GM12878 (cell line): ENCODE measurements around the gene IPO8. TPM values are rescaled to one million over a fixed set of nuclear protein-coding genes. Genes with fewer than 3 reads are reported as not detected.

ENCODE experiments used
- ATAC-seq: fragments of 200-7000 bp; cut with Tn5 transposase; 3 replicates; pipeline ENCODE4 v1.9.1; 2020; ENCODE audit warnings: mild to moderate bottlenecking, moderate library complexity
- BruUV-seq: library from RNA; stranded (reverse); fragments of 400-500 nt; replicated peaks from 2 replicates; lab custom pipeline; 2021; lab: Mats Ljungman, UMichigan
- CTCF ChIA-PET: fragments of 300-600 bp; sonication (Branson Sonifier 250); formaldehyde crosslinking; extraction: SDS; loops from one replicate; lab custom pipeline; 2021; ENCODE audit warnings: inconsistent platforms; lab: Yijun Ruan, JAX
- POLR2A ChIA-PET: fragments of 350-600 bp; formaldehyde crosslinking; extraction: SDS; loops from one replicate; lab custom pipeline; 2021; ENCODE audit warnings: inconsistent platforms; lab: Charles Lee
- RAD21 ChIA-PET: fragments of 300-600 bp; sonication (Branson Sonifier 250); formaldehyde crosslinking; loops from one replicate; lab custom pipeline; 2023; ENCODE audit warnings: antibody characterized with exemption; ENCODE audit not compliant: unreplicated experiment; lab: Charles Lee
- SMC1A ChIA-PET: fragments of 300-600 bp; sonication (Branson Sonifier 250); formaldehyde crosslinking; loops from one replicate; lab custom pipeline; 2023; ENCODE audit not compliant: unreplicated experiment, uncharacterized antibody; lab: Charles Lee
- DNase-seq: peaks from one replicate; pipeline ENCODE4 v3.0.0-alpha.2; 2011; ENCODE audit warnings: low read depth, low spot score
- FAIRE-seq: peaks from 3 replicates; lab custom pipeline; 2011; peaks lifted over from hg19 to GRCh38; lab: Jason Lieb, UNC
- H2AFZ ChIP-seq: 2 replicates; pipeline ENCODE4 v1.6.0; 2011; ENCODE audit warnings: low read depth, low read length, control low read depth; ENCODE audit not compliant: control insufficient read depth
- H3K27ac ChIP-seq: 2 replicates; pipeline ENCODE4 v1.5.1; 2011; ENCODE audit warnings: control low read depth; ENCODE audit not compliant: control insufficient read depth, insufficient read depth
- H3K27me3 ChIP-seq, 2 experiments: replicated peaks in 1 of 2; 2 replicates each; pipeline versions ENCODE4 v1.6.0 to v1.6.1; 2011; ENCODE audit warnings: low read length in 1 of 2; ENCODE audit not compliant: control insufficient read depth in 2 of 2, insufficient read depth in 2 of 2
- H3K36me3 ChIP-seq, 2 experiments: 2 replicates each; pipeline ENCODE4 v1.5.1; 2011; ENCODE audit warnings: low read length in 1 of 2; ENCODE audit not compliant: control insufficient read depth in 2 of 2, insufficient read depth in 2 of 2
- H3K4me1 ChIP-seq: 2 replicates; pipeline ENCODE4 v1.6.1; 2011; ENCODE audit warnings: mild to moderate bottlenecking, low read length, moderate library complexity, mixed read lengths; ENCODE audit not compliant: control insufficient read depth, insufficient read depth
- H3K4me2 ChIP-seq: 2 replicates; pipeline ENCODE4 v1.6.0; 2011; ENCODE audit warnings: control low read depth; ENCODE audit not compliant: control insufficient read depth, insufficient read depth
- H3K4me3 ChIP-seq: fragments of 200-600 bp; sonication (generic); 2 replicates; pipeline ENCODE4 v1.5.1; 2016
- H3K79me2 ChIP-seq: 2 replicates; pipeline ENCODE4 v1.6.0; 2011; ENCODE audit warnings: low read length; ENCODE audit not compliant: control insufficient read depth, insufficient read depth
- H3K9ac ChIP-seq: 2 replicates; pipeline ENCODE4 v1.8.0; 2011; ENCODE audit warnings: low read length, control low read depth, mixed read lengths; ENCODE audit not compliant: control insufficient read depth, insufficient read depth
- H3K9me3 ChIP-seq: replicated peaks from 3 replicates; pipeline ENCODE4 v1.5.1; 2011; ENCODE audit warnings: mild to moderate bottlenecking, low read length; ENCODE audit not compliant: control insufficient read depth, insufficient read depth
- H4K20me1 ChIP-seq: 2 replicates; pipeline ENCODE4 v1.6.0; 2011; ENCODE audit not compliant: control insufficient read depth, insufficient read depth
- ASH2L ChIP-seq: fragments of 300-600, 200-600 bp; sonication (generic); IDR thresholded peaks from 2 replicates; pipeline ENCODE4 v1.6.1; 2017; ENCODE audit warnings: low read depth, mild to moderate bottlenecking, borderline replicate concordance
- CHD4 ChIP-seq: fragments of 200-600 bp; sonication (generic); IDR thresholded peaks from 2 replicates; pipeline ENCODE4 v1.6.1; 2016; ENCODE audit warnings: mild to moderate bottlenecking
- FOXM1 ChIP-seq: IDR thresholded peaks from 2 replicates; pipeline ENCODE4 v1.6.1; 2012; ENCODE audit warnings: low read depth, mild to moderate bottlenecking, inconsistent platforms, low read length, moderate library complexity
- JUNB ChIP-seq: IDR thresholded peaks from 2 replicates; pipeline ENCODE4 v1.6.1; 2016; ENCODE audit warnings: antibody characterized with exemption, mild to moderate bottlenecking
- NFXL1 ChIP-seq: fragments of 450-650 bp; IDR thresholded peaks from 2 replicates; pipeline ENCODE4 v1.6.1; 2017; ENCODE audit warnings: antibody characterized with exemption, mild to moderate bottlenecking, borderline replicate concordance
- NFYA ChIP-seq: IDR thresholded peaks from 2 replicates; pipeline ENCODE4 v1.6.1; 2011; ENCODE audit warnings: low read depth, mild to moderate bottlenecking, low read length, improper control_type of control experiment, borderline replicate concordance
- PML ChIP-seq: IDR thresholded peaks from 2 replicates; pipeline ENCODE4 v1.6.1; 2012; ENCODE audit warnings: low read length, inconsistent platforms
- RBBP5 ChIP-seq: fragments of 200-600 bp; sonication (generic); conservative IDR thresholded peaks from 2 replicates; pipeline ENCODE4 v1.6.1; 2016
- RFX5 ChIP-seq: IDR thresholded peaks from 2 replicates; pipeline ENCODE4 v1.6.1; 2011; ENCODE audit warnings: low read depth, low read length, improper control_type of control experiment
- SP1 ChIP-seq: IDR thresholded peaks from one replicate; pipeline ENCODE4 v1.6.1; 2011; ENCODE audit warnings: low read depth, low read length
- ZNF24 ChIP-seq: fragments of 450-650 bp; IDR thresholded peaks from 2 replicates; pipeline ENCODE4 v1.6.1; 2017; ENCODE audit warnings: antibody characterized with exemption, mild to moderate bottlenecking
- in situ Hi-C: fragments of 300-500 bp; cut with MboI; formaldehyde crosslinking; loops from 9 replicates; pipeline ENCODE4 v1.14.3; 2018; ENCODE audit warnings: mixed read lengths
- intact Hi-C: fragments of 100-400 bp; cut with micrococcal nuclease; formaldehyde crosslinking; loops from one replicate; pipeline ENCODE4 v1.14.2; 2022; ENCODE audit not compliant: unreplicated experiment
- polyA plus RNA-seq, 11 experiments: library from polyadenylated mRNA; depleted of rRNA in 4 of 11; unstranded in 6 of 11; stranded (reverse) in 5 of 11; fragments of >200 nt; fragmentation: Nextera tagmentation in 4 of 11; fragmentation: Illumina TruSeq in 1 of 11; extraction: Ambion mirVana in 4 of 11; extraction: Trizol in 1 of 11; gene quantifications; 1 replicate in 1 of 11; 2 replicates in 10 of 11; pipeline versions ENCODE4 v1.2.1 to v1.2.3, GENCODE V29; 2011 to 2016; ENCODE audit warnings: inconsistent platforms in 2 of 11, missing spikeins in 2 of 11, low read depth in 1 of 11
- total RNA-seq, 4 experiments: library from RNA; depleted of rRNA in 3 of 4; stranded (reverse); fragments of >200 nt in 3 of 4; fragmentation: Illumina TruSeq in 1 of 4; extraction: Trizol in 1 of 4; gene quantifications; 2 replicates each; pipeline versions ENCODE4 v1.2.1 to v1.2.3, GENCODE V29; 2013 to 2021
- TF ChIP-seq, protein P1 (sequence below): fragments of 450-650 bp; IDR thresholded peaks from 2 replicates; pipeline ENCODE4 v1.6.1; 2018; ENCODE audit warnings: mild to moderate bottlenecking, low read depth, moderate library complexity; ENCODE audit not compliant: partially characterized antibody

The IPO8 gene
- total and polyA plus RNA-seq, 10 of the 15 experiments (the other 5 are each of a cell fraction or from before 2014, with no cell fraction given), result 6.9 to 38.5 (median 15.1) TPM

GRCh38 chr12:30614031-30614430 lies 81.6 kb downstream of the IPO8 start:
- in situ Hi-C loops, result no loop called here
- intact Hi-C loops, result no loop called here
- H3K27ac ChIP-seq, result no peak overlapping the region
- RAD21 ChIA-PET, result no interaction called here
- no peak overlapping the region for H3K4me3 ChIP-seq
- no peak for ATAC-seq
- POLR2A ChIA-PET, result no interaction called here
- H3K9ac ChIP-seq, result no peak overlapping the region
- SMC1A ChIA-PET, result interaction anchor here (0.6 kb wide), 1 partner anchor 125 kb away, joined by 3 read pairs; no protein-coding TSS in a partner anchor
- no peak overlapping the region for H3K4me2 ChIP-seq
- no peak for FAIRE-seq
- H3K79me2 ChIP-seq, result no peaks in the 10 kb centered on the region
- H2AFZ ChIP-seq, result no peak overlapping the region
- no peak for TF ChIP-seq RFX5
- no peak for TF ChIP-seq RBBP5
- TF ChIP-seq FOXM1, result no peak
- no peak for TF ChIP-seq CHD4
- TF ChIP-seq, protein P1, sequence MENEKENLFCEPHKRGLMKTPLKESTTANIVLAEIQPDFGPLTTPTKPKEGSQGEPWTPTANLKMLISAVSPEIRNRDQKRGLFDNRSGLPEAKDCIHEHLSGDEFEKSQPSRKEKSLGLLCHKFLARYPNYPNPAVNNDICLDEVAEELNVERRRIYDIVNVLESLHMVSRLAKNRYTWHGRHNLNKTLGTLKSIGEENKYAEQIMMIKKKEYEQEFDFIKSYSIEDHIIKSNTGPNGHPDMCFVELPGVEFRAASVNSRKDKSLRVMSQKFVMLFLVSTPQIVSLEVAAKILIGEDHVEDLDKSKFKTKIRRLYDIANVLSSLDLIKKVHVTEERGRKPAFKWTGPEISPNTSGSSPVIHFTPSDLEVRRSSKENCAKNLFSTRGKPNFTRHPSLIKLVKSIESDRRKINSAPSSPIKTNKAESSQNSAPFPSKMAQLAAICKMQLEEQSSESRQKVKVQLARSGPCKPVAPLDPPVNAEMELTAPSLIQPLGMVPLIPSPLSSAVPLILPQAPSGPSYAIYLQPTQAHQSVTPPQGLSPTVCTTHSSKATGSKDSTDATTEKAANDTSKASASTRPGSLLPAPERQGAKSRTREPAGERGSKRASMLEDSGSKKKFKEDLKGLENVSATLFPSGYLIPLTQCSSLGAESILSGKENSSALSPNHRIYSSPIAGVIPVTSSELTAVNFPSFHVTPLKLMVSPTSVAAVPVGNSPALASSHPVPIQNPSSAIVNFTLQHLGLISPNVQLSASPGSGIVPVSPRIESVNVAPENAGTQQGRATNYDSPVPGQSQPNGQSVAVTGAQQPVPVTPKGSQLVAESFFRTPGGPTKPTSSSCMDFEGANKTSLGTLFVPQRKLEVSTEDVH, result no peak
- no peak for TF ChIP-seq NFYA
- no peak for TF ChIP-seq JUNB
- no peak for TF ChIP-seq NFXL1
- no peak for TF ChIP-seq SP1
- no peak for TF ChIP-seq PML
- TF ChIP-seq ZNF24, result no peak
- no peak for TF ChIP-seq ASH2L
- H3K9me3 ChIP-seq, result no peaks in the 10 kb centered on the region
- no peaks in the 10 kb centered on the region for H4K20me1 ChIP-seq
- no peaks in the 10 kb centered on the region for H3K36me3 ChIP-seq
- DNase-seq, result no peak
- BruUV-seq, result no TSS peak
- no peaks in the 10 kb centered on the region for H3K27me3 ChIP-seq
- H3K4me1 ChIP-seq, result no peaks in the 10 kb centered on the region
- CTCF ChIA-PET, result interaction anchor here (0.6 kb wide), 1 partner anchor 121 kb away, joined by 4 read pairs; no protein-coding TSS in a partner anchor
